Astrocyte (in vitro differentiated cells and primary cell): ENCODE measurements around the gene SPRR1B. TPM values are rescaled to one million over a fixed set of nuclear protein-coding genes. Genes with fewer than 3 reads are reported as not detected.

Source experiments
- DNase-seq: peaks from one replicate; pipeline ENCODE4 v3.0.0-alpha.2; 2010; ENCODE audit warnings: low read depth
- FAIRE-seq: peaks from 2 replicates; lab custom pipeline; 2011; peaks lifted over from hg19 to GRCh38; lab: Jason Lieb, UNC
- H2AFZ ChIP-seq: 2 replicates; pipeline ENCODE4 v1.6.0; 2012; ENCODE audit warnings: low read depth, low read length, inconsistent platforms
- H3K27ac ChIP-seq: 2 replicates; pipeline ENCODE4 v1.5.1; 2011; ENCODE audit warnings: low read depth, low read length, inconsistent platforms
- H3K27me3 ChIP-seq: 2 replicates; pipeline ENCODE4 v1.6.0; 2011; ENCODE audit warnings: low read length, inconsistent platforms; ENCODE audit not compliant: insufficient read depth
- H3K36me3 ChIP-seq: 2 replicates; pipeline ENCODE4 v1.5.1; 2011; ENCODE audit warnings: low read length, inconsistent platforms; ENCODE audit not compliant: insufficient read depth
- H3K4me1 ChIP-seq: 2 replicates; pipeline ENCODE4 v1.5.1; 2011; ENCODE audit warnings: low read length, inconsistent platforms; ENCODE audit not compliant: insufficient read depth
- H3K4me2 ChIP-seq: 2 replicates; pipeline ENCODE4 v1.6.0; 2012; ENCODE audit warnings: low read length, inconsistent platforms
- H3K4me3 ChIP-seq: 2 replicates; pipeline ENCODE4 v1.5.1; 2011; ENCODE audit warnings: low read depth, mild to moderate bottlenecking, low read length, inconsistent platforms; ENCODE audit not compliant: insufficient read depth
- H3K79me2 ChIP-seq: 2 replicates; pipeline ENCODE4 v1.6.0; 2012; ENCODE audit warnings: mild to moderate bottlenecking, low read length, inconsistent platforms; ENCODE audit not compliant: insufficient read depth
- H3K9ac ChIP-seq: 2 replicates; pipeline ENCODE4 v1.6.0; 2012; ENCODE audit warnings: mild to moderate bottlenecking, low read length, inconsistent platforms
- H3K9me3 ChIP-seq: 2 replicates; pipeline ENCODE4 v1.5.1; 2012; ENCODE audit warnings: low read depth, mild to moderate bottlenecking, low read length, inconsistent platforms; ENCODE audit not compliant: insufficient read depth
- H4K20me1 ChIP-seq: 2 replicates; pipeline ENCODE4 v1.6.0; 2012; ENCODE audit warnings: low read length, inconsistent platforms; ENCODE audit not compliant: insufficient read depth
- H3K27ac Mint-ChIP-seq: one replicate; pipeline ENCODE4 v1.8.0; 2021; ENCODE audit warnings: mild to moderate bottlenecking, mixed read lengths; ENCODE audit not compliant: unreplicated experiment
- H3K27me3 Mint-ChIP-seq: one replicate; pipeline ENCODE4 v1.8.0; 2021; ENCODE audit warnings: low read depth, mixed read lengths; ENCODE audit not compliant: unreplicated experiment
- H3K36me3 Mint-ChIP-seq: one replicate; pipeline ENCODE4 v1.8.0; 2021; ENCODE audit warnings: low read depth, mixed read lengths; ENCODE audit not compliant: unreplicated experiment
- H3K4me1 Mint-ChIP-seq: one replicate; pipeline ENCODE4 v1.8.0; 2021; ENCODE audit warnings: low read depth, mixed read lengths; ENCODE audit not compliant: unreplicated experiment
- H3K4me3 Mint-ChIP-seq: one replicate; pipeline ENCODE4 v1.8.0; 2021; ENCODE audit warnings: mild to moderate bottlenecking, moderate library complexity, mixed read lengths; ENCODE audit not compliant: unreplicated experiment
- H3K9me3 Mint-ChIP-seq: one replicate; pipeline ENCODE4 v1.8.0; 2021; ENCODE audit warnings: mild to moderate bottlenecking, mixed read lengths; ENCODE audit not compliant: unreplicated experiment
- CTCF ChIP-seq: IDR thresholded peaks from 2 replicates; pipeline ENCODE4 v1.5.1; 2011; ENCODE audit warnings: low read depth, mild to moderate bottlenecking, inconsistent platforms, low read length, moderate library complexity; ENCODE audit not compliant: insufficient read depth
- EZH2 ChIP-seq: IDR thresholded peaks from 2 replicates; pipeline ENCODE4 v1.6.1; 2012; ENCODE audit warnings: mild to moderate bottlenecking, low read length, inconsistent platforms; ENCODE audit not compliant: insufficient read depth
- total RNA-seq: library from RNA; stranded (reverse); gene quantifications from 2 replicates; pipeline ENCODE4 v1.2.1, GENCODE V29; 2021

The SPRR1B gene
- total RNA-seq, 1 donor from 2014 or later: 0.39 TPM

GRCh38 chr1:153058826-153059784 is 28.1 kb downstream of the SPRR1B start:
- Histone ChIP-seq H3K9ac (no peak overlapping the region), H3K4me1 (no peaks in the 10 kb centered on the region), H3K79me2 (no peaks in the 10 kb centered on the region), H2AFZ (no peak overlapping the region), H3K9me3 (no peaks in the 10 kb centered on the region), H4K20me1 (no peaks in the 10 kb centered on the region), H3K36me3 (no peaks in the 10 kb centered on the region), H3K4me3 (no peak overlapping the region), H3K27me3 (no peaks in the 10 kb centered on the region), H3K27ac (no peak overlapping the region), H3K4me2 (no peak overlapping the region)
- TF ChIP-seq EZH2 (no peak), CTCF (no peak)
- H3K9me3 Mint-ChIP-seq: no peaks in the 10 kb centered on the region
- no peaks in the 10 kb centered on the region for H3K27me3 Mint-ChIP-seq
- FAIRE-seq (no peak), DNase-seq (no peak)
- peaks cover 5% of the 10 kb centered on the region for H3K4me1 Mint-ChIP-seq
- H3K4me3 Mint-ChIP-seq: no peak overlapping the region
- no peaks in the 10 kb centered on the region for H3K36me3 Mint-ChIP-seq
- no peak overlapping the region for H3K27ac Mint-ChIP-seq

GRCh38 chr1:153070243-153070642 is 39.2 kb downstream of the SPRR1B start:
- Histone ChIP-seq H3K4me2 (no peak overlapping the region), H3K27ac (no peak overlapping the region), H3K4me3 (no peak overlapping the region), H3K79me2 (no peaks in the 10 kb centered on the region), H3K9ac (no peak overlapping the region), H3K4me1 (no peaks in the 10 kb centered on the region), H3K36me3 (no peaks in the 10 kb centered on the region), H3K27me3 (no peaks in the 10 kb centered on the region), H3K9me3 (no peaks in the 10 kb centered on the region), H4K20me1 (no peaks in the 10 kb centered on the region), H2AFZ (no peak overlapping the region)
- FAIRE-seq: no peak
- no peak overlapping the region for H3K4me3 Mint-ChIP-seq
- H3K4me1 Mint-ChIP-seq: no peaks in the 10 kb centered on the region
- no peak for DNase-seq
- no peaks in the 10 kb centered on the region for H3K36me3 Mint-ChIP-seq
- no peaks in the 10 kb centered on the region for H3K9me3 Mint-ChIP-seq
- peaks cover 1% of the 10 kb centered on the region for H3K27me3 Mint-ChIP-seq
- H3K27ac Mint-ChIP-seq: no peak overlapping the region
- TF ChIP-seq EZH2: no peak
- TF ChIP-seq CTCF: no peak

- Histone ChIP-seq H3K9ac (no peak within 1 kb of the TSS), H4K20me1 (no peaks in the 10 kb centered on the region), H3K27ac (no peak within 1 kb of the TSS), H3K36me3 (no peaks in the 10 kb centered on the region), H2AFZ (no peak within 1 kb of the TSS), H3K79me2 (no peaks in the 10 kb centered on the region), H3K4me2 (no peak within 1 kb of the TSS), H3K4me1 (no peaks in the 10 kb centered on the region), H3K4me3 (no peak within 1 kb of the TSS), H3K27me3 (no peaks in the 10 kb centered on the region), H3K9me3 (no peaks in the 10 kb centered on the region)
- Mint-ChIP-seq H3K27ac (no peak within 1 kb of the TSS), H3K4me1 (no peaks in the 10 kb centered on the region), H3K36me3 (no peaks in the 10 kb centered on the region), H3K27me3 (peaks cover 1% of the 10 kb centered on the region), H3K9me3 (no peaks in the 10 kb centered on the region), H3K4me3 (no peak within 1 kb of the TSS)
- DNase-seq (no peak), FAIRE-seq (no peak)
- TF ChIP-seq CTCF (no peak), EZH2 (no peak)
Measured at GRCh38 chr1:153071511-153071910, 40.5 kb downstream of the SPRR1B start, which contains the start of gene SPRR2B. SPRR2B (minus strand) TSS chr1:153071611; CDS start chr1:153070839, 772 bp downstream.
